SK-N-SH treated with all-trans-retinoic acid at 6 μM for 48 hours (cell line): ENCODE results near the gene WAPL.

Source experiments
- ATAC-seq: fragments of 200-7000 bp; cut with Tn5 transposase; 3 replicates; pipeline ENCODE4 v1.9.1; 2020; ENCODE audit warnings: mild to moderate bottlenecking, moderate library complexity
- ARNTL ChIP-seq: fragments of 450-650 bp; formaldehyde crosslinking; IDR thresholded peaks from 2 replicates; pipeline ENCODE4 v1.5.0; 2020; ENCODE audit warnings: low read depth, mild to moderate bottlenecking, moderate library complexity, borderline replicate concordance
- BACH2 ChIP-seq: fragments of 250-450 bp; sonication (Bioruptor Pico); IDR thresholded peaks from 2 replicates; pipeline ENCODE4 v1.9.0; 2021; ENCODE audit warnings: mild to moderate bottlenecking, borderline replicate concordance
- CREB5 ChIP-seq: fragments of 250-450 bp; sonication (Bioruptor Pico); IDR thresholded peaks from 2 replicates; pipeline ENCODE4 v1.5.1; 2020; ENCODE audit warnings: low read depth, mild to moderate bottlenecking, moderate library complexity
- CSDC2 ChIP-seq: fragments of 250-450 bp; sonication (Bioruptor Pico); IDR thresholded peaks from 2 replicates; pipeline ENCODE4 v1.5.0; 2020; ENCODE audit warnings: mild to moderate bottlenecking, moderate library complexity
- ESRRG ChIP-seq: fragments of 250-450 bp; sonication (Bioruptor Pico); IDR thresholded peaks from 2 replicates; pipeline ENCODE4 v1.6.1; 2021; ENCODE audit warnings: mild to moderate bottlenecking
- GLIS3 ChIP-seq: fragments of 250-450 bp; sonication (Bioruptor Pico); IDR thresholded peaks from 2 replicates; pipeline ENCODE4 v1.5.0; 2020; ENCODE audit warnings: mild to moderate bottlenecking, moderate library complexity
- OSR1 ChIP-seq: fragments of 250-450 bp; sonication (Bioruptor Pico); IDR thresholded peaks from 2 replicates; pipeline ENCODE4 v1.8.0; 2022; ENCODE audit warnings: moderate library complexity, mild to moderate bottlenecking, inconsistent platforms
- PATZ1 ChIP-seq: fragments of 250-450 bp; sonication (Bioruptor Pico); IDR thresholded peaks from 2 replicates; pipeline ENCODE4 v1.8.0; 2020; ENCODE audit warnings: mild to moderate bottlenecking, moderate library complexity, borderline replicate concordance
- POU6F1 ChIP-seq: fragments of 250-450 bp; sonication (Bioruptor Pico); IDR thresholded peaks from 2 replicates; pipeline ENCODE4 v1.8.0; 2021; ENCODE audit warnings: low read depth, mild to moderate bottlenecking, moderate library complexity, borderline replicate concordance
- PPARA ChIP-seq: fragments of 250-450 bp; sonication (Bioruptor Pico); IDR thresholded peaks from 2 replicates; pipeline ENCODE4 v1.5.0; 2020; ENCODE audit warnings: mild to moderate bottlenecking, borderline replicate concordance
- SNAI2 ChIP-seq: fragments of 250-450 bp; sonication (Bioruptor Pico); IDR thresholded peaks from 2 replicates; pipeline ENCODE4 v1.5.0; 2020; ENCODE audit warnings: mild to moderate bottlenecking, moderate library complexity
- TCF4 ChIP-seq: fragments of 250-450 bp; sonication (Bioruptor Pico); IDR thresholded peaks from 2 replicates; pipeline ENCODE4 v1.8.0; 2021; ENCODE audit warnings: mild to moderate bottlenecking, moderate library complexity, borderline replicate concordance
- TOX ChIP-seq: fragments of 250-450 bp; sonication (Bioruptor Pico); IDR thresholded peaks from 2 replicates; pipeline ENCODE4 v1.8.0; 2021; ENCODE audit warnings: mild to moderate bottlenecking, moderate library complexity, borderline replicate concordance
- TSHZ2 ChIP-seq: fragments of 250-450 bp; sonication (Bioruptor Pico); IDR thresholded peaks from 2 replicates; pipeline ENCODE4 v1.5.0; 2020; ENCODE audit warnings: mild to moderate bottlenecking, moderate library complexity
- ZC3H10 ChIP-seq: fragments of 250-450 bp; sonication (Bioruptor Pico); IDR thresholded peaks from 2 replicates; pipeline ENCODE4 v1.5.1; 2021; ENCODE audit warnings: mild to moderate bottlenecking, moderate library complexity
- ZFP3 ChIP-seq: fragments of 250-450 bp; sonication (Bioruptor Pico); IDR thresholded peaks from 2 replicates; pipeline ENCODE4 v1.5.0; 2020; ENCODE audit warnings: mild to moderate bottlenecking, moderate library complexity
- ZFP30 ChIP-seq: fragments of 450-650 bp; formaldehyde crosslinking; IDR thresholded peaks from 2 replicates; pipeline ENCODE4 v1.5.0; 2022; ENCODE audit warnings: mild to moderate bottlenecking, moderate library complexity
- ZNF70 ChIP-seq: fragments of 450-650 bp; formaldehyde crosslinking; IDR thresholded peaks from 2 replicates; pipeline ENCODE4 v1.5.0; 2020; ENCODE audit warnings: mild to moderate bottlenecking, moderate library complexity
- ZNF8 ChIP-seq: fragments of 450-650 bp; formaldehyde crosslinking; IDR thresholded peaks from 2 replicates; pipeline ENCODE4 v1.5.0; 2020; ENCODE audit warnings: mild to moderate bottlenecking, moderate library complexity

Gene WAPL

GRCh38 chr10:86411852-86412560 lies 109.6 kb downstream of the WAPL start:
- ATAC-seq, result no peak; the same call in 2 of the 3 replicates
- TF ChIP-seq ZNF8 (CRISPR knock-in tag), result no peak
- no peak for TF ChIP-seq ESRRG (CRISPR knock-in tag)
- TF ChIP-seq ZNF70, result no peak
- no peak for TF ChIP-seq PATZ1 (CRISPR knock-in tag)
- no peak for TF ChIP-seq BACH2 (CRISPR knock-in tag)
- no peak for TF ChIP-seq TSHZ2 (CRISPR knock-in tag)
- no peak for TF ChIP-seq ZFP30 (CRISPR knock-in tag)
- TF ChIP-seq CREB5, result no peak
- TF ChIP-seq TCF4, result no peak
- no peak for TF ChIP-seq GLIS3 (CRISPR knock-in tag)
- TF ChIP-seq, all 23 proteins: peak for 0

- peak; percentile 78 for ATAC-seq
- TF ChIP-seq GLIS3 (CRISPR knock-in tag), result no peak
- no peak for TF ChIP-seq ZC3H10 (CRISPR knock-in tag)
- TF ChIP-seq PPARA (CRISPR knock-in tag), result no peak
- no peak for TF ChIP-seq OSR1 (CRISPR knock-in tag)
- no peak for TF ChIP-seq ARNTL
- TF ChIP-seq ZNF70, result no peak
- TF ChIP-seq POU6F1 (CRISPR knock-in tag), result no peak
- no peak for TF ChIP-seq CSDC2 (CRISPR knock-in tag)
- no peak for TF ChIP-seq TOX
- TF ChIP-seq SNAI2 (CRISPR knock-in tag), result no peak
- TF ChIP-seq ZFP3 (CRISPR knock-in tag), result no peak
- no peak for TF ChIP-seq TSHZ2 (CRISPR knock-in tag)
- TF ChIP-seq PATZ1 (CRISPR knock-in tag), result no peak
- TF ChIP-seq ESRRG (CRISPR knock-in tag), result no peak
These were observed 110.2 kb downstream of the WAPL start for GRCh38 chr10:86411281-86411841.
